GM12878 (cell line): ENCODE results near the gene DNAJC15.

Source experiments
- MXI1 ChIP-seq: fragments of 150-350 bp; IDR thresholded peaks from 2 replicates; pipeline ENCODE4 v1.6.1; 2011; ENCODE audit warnings: low read depth, mild to moderate bottlenecking, inconsistent platforms, low read length, improper control_type of control experiment
- NFIC ChIP-seq: IDR thresholded peaks from 2 replicates; pipeline ENCODE4 v1.6.1; 2012; ENCODE audit warnings: low read depth, mild to moderate bottlenecking, inconsistent platforms, low read length, moderate library complexity
- POLR2A ChIP-seq: IDR thresholded peaks from 2 replicates; pipeline ENCODE4 v1.6.1; 2011; ENCODE audit warnings: low read depth, mild to moderate bottlenecking, low read length
- RBBP5 ChIP-seq: fragments of 200-600 bp; sonication (generic); conservative IDR thresholded peaks from 2 replicates; pipeline ENCODE4 v1.6.1; 2016
- RCOR1 ChIP-seq: conservative IDR thresholded peaks from 2 replicates; pipeline ENCODE4 v1.6.1; 2012; ENCODE audit warnings: low read depth, low read length, improper control_type of control experiment
- SMAD1 ChIP-seq: fragments of 450-650 bp; IDR thresholded peaks from 2 replicates; pipeline ENCODE4 v1.6.1; 2018; ENCODE audit warnings: mild to moderate bottlenecking, low read depth; ENCODE audit not compliant: partially characterized antibody
- SPI1 ChIP-seq: IDR thresholded peaks from 2 replicates; pipeline ENCODE4 v1.6.1; 2011; ENCODE audit warnings: low read depth, mild to moderate bottlenecking, low read length, moderate library complexity, borderline replicate concordance; ENCODE audit not compliant: insufficient read depth
- STAT3 ChIP-seq: IDR thresholded peaks from 2 replicates; pipeline ENCODE4 v1.6.1; 2011; ENCODE audit warnings: low read depth, low read length, improper control_type of control experiment
- ZBED1 ChIP-seq: IDR thresholded peaks from 2 replicates; pipeline ENCODE4 v1.6.1; 2016; ENCODE audit warnings: borderline replicate concordance
- TF ChIP-seq, protein P1 (sequence below), 3 experiments: IDR thresholded peaks in 2 of 3; conservative IDR thresholded peaks in 1 of 3; 2 replicates each; pipeline ENCODE4 v1.5.1; 2011; ENCODE audit warnings: low read depth in 3 of 3, low read length in 3 of 3, mild to moderate bottlenecking in 3 of 3, control low read depth in 2 of 3, moderate library complexity in 2 of 3, inconsistent platforms in 1 of 3, mixed read lengths in 1 of 3; ENCODE audit not compliant: control insufficient read depth in 2 of 3, insufficient read depth in 1 of 3; ENCODE audit errors: extremely low read depth in 1 of 3
- TF ChIP-seq, protein P2 (sequence below): IDR thresholded peaks from 2 replicates; pipeline ENCODE4 v1.6.1; 2012; ENCODE audit warnings: low read depth, low read length, improper control_type of control experiment
- TF ChIP-seq, protein P3 (sequence below): IDR thresholded peaks from 2 replicates; pipeline ENCODE4 v1.6.1; 2011; ENCODE audit warnings: low read depth, low read length, improper control_type of control experiment, borderline replicate concordance

DNA sequence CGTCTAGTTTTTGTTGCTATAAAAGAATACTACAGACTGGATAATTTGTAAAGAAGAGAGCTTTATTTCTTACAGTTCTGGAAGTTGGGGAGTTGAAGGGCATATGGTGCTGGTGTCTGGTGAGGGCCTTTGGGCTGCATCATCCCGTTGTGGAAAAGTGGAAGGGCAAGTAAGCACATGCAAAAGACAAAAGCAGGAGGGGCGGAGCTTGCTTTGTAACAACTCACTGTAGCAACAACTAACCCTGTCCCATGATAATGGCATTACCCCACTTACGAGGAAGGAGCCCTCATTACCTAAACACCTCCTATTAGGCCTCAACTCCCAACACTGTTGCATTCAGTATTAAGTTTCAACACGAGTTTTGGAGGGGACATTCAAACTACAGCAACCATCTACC is 7.2 kb upstream of the DNAJC15 start:
- TF ChIP-seq, protein P1, sequence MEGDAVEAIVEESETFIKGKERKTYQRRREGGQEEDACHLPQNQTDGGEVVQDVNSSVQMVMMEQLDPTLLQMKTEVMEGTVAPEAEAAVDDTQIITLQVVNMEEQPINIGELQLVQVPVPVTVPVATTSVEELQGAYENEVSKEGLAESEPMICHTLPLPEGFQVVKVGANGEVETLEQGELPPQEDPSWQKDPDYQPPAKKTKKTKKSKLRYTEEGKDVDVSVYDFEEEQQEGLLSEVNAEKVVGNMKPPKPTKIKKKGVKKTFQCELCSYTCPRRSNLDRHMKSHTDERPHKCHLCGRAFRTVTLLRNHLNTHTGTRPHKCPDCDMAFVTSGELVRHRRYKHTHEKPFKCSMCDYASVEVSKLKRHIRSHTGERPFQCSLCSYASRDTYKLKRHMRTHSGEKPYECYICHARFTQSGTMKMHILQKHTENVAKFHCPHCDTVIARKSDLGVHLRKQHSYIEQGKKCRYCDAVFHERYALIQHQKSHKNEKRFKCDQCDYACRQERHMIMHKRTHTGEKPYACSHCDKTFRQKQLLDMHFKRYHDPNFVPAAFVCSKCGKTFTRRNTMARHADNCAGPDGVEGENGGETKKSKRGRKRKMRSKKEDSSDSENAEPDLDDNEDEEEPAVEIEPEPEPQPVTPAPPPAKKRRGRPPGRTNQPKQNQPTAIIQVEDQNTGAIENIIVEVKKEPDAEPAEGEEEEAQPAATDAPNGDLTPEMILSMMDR (IDR thresholded peaks at IDR 0.05 in 2 of 3, conservative IDR thresholded peaks at IDR 0.05 in 1 of 3; ENCODE audit: control insufficient read depth in 2 of 3, extremely low read depth in 1 of 3, insufficient read depth in 1 of 3, low read depth in 3 of 3, low read length in 3 of 3): no peak
- TF ChIP-seq RBBP5: no peak
- TF ChIP-seq RCOR1: no peak
- TF ChIP-seq ZBED1: no peak
- TF ChIP-seq SMAD1: no peak
- no peak for TF ChIP-seq STAT3
- no peak for TF ChIP-seq MXI1
- TF ChIP-seq, protein P2, sequence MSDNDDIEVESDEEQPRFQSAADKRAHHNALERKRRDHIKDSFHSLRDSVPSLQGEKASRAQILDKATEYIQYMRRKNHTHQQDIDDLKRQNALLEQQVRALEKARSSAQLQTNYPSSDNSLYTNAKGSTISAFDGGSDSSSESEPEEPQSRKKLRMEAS: no peak
- no peak for TF ChIP-seq POLR2A
- no peak for TF ChIP-seq SPI1
- TF ChIP-seq NFIC: no peak
- TF ChIP-seq, protein P3, sequence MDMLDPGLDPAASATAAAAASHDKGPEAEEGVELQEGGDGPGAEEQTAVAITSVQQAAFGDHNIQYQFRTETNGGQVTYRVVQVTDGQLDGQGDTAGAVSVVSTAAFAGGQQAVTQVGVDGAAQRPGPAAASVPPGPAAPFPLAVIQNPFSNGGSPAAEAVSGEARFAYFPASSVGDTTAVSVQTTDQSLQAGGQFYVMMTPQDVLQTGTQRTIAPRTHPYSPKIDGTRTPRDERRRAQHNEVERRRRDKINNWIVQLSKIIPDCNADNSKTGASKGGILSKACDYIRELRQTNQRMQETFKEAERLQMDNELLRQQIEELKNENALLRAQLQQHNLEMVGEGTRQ: no peak
